ENCODE measurements around the gene EPB41.
"Not testable (repeated sequence)": the region's sequence is repeated elsewhere in the genome, so short reads cannot be mapped to it uniquely, and the experiment has no call there.

The EPB41 gene

DNA sequence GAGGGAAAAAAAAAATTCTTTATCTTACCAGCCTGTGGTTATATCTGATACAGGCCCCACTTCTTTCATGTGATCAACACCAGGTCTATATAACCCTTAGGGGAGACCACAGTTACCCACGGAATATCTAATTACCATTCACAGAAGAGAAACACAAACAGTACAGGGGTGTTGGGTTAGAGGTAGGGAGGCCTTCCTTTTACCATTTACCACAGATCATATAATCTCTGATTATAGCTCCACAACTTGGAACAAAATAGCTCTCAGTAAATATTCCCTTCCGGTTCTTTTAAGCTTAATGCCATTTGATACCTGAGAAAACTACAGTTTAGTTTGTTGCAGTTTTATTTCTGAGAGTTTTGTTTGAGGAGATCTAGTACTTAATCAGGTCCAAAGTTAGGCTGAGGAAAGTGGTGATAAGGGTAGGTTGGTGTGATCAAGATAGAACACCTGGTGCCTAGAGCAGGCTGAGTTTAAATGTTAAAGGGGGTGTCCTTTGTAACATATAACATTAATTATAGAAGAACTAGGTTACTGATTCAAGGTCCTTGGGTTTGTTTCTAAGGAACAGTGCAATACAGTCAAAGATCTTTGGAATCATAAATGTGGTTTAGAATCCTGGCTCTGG, 14.1 kb downstream of the EPB41 start:
- peak; percentile 50 for DNase-seq

- no peak for DNase-seq
These were observed 18.9 kb downstream of the EPB41 start for GRCh38 chr1:28933277-28933676.

GRCh38 chr1:28933918-28934317, 19.5 kb downstream of the EPB41 start:
- DNase-seq = no peak

- no peak for DNase-seq
These were observed 20.3 kb downstream of the EPB41 start for GRCh38 chr1:28934676-28935075.

DNA sequence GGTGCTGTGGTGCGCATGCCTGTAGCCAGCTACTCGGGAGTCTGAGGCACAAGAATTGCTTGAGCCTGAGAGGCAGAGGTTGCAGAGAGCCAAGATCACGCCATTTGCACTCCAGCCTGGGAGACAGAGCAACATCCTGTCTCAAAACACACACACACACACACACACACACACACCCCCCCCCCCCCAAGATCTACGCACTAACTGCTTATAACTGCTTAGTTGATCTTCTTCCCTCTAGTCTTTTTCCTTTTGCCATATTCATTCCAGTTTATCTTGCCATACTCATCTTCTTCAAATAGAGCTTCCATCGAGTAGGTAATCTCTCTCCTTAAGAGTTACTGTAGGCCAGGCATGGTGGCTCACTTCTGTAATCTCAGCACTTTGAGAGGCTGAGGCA, 20.9 kb downstream of the EPB41 start:
- DNase-seq = no peak

DNA sequence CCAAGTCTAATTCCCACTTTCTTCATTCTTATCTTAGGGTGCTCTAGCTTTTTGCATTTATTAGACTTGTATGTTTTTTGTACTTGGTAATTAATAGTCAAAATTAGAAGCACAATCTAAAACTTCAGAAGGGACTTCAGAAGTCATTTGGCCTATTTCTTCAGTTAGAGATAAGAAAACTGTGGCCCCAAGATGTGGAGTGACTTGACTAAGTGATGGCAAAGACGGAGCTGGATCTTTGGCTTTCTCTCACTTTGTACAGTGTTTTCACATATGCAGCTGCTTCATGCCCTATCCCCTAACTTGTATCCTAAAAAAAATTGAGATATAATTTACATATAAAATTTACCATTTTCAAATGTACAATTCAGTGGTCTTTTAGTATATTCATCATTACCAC, 21.7 kb downstream of the EPB41 start:
- DNase-seq = peak; percentile 69

GRCh38 chr1:28936528-28936927, 22.2 kb downstream of the EPB41 start:
- DNase-seq = no peak

DNA sequence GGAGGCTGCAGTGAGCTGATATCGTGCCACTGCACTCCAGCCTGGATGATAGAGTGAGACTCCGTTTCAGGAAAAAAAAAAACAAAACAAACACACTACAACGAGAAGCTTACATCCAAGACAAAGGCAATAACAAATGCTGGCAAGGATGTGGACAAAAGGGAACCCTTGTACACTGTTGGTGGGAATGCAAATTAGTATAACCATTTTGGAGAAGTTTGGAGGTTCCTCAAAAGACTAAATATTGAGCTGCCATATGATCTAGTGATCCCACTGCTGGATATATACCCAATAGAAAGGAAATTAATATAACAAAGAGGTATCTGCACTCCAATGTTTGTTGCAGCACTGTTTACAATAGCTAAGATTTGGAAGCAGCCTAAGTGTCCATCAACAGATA, 29.2 kb downstream of the EPB41 start:
- not testable (repeated sequence) for DNase-seq

DNA sequence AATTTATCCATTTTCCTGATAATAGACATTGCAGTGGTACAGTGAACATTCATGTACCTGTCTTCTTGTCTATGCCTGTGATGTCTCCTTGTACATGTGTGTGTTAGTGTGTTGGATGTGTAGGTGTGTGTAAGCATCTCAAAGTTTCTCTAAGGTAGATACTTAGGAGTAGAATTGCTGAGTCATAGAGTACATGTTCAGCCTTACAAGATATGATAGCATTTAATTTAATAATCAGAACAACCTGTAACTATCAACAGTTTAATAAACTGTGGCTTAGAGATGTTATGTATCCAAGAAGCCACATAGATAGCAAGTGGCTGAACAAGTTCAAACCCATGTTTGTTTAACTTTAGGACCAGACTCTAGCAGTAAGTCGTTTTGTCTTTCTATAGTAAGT, 35.6 kb downstream of the EPB41 start:
- no peak for DNase-seq

DNA sequence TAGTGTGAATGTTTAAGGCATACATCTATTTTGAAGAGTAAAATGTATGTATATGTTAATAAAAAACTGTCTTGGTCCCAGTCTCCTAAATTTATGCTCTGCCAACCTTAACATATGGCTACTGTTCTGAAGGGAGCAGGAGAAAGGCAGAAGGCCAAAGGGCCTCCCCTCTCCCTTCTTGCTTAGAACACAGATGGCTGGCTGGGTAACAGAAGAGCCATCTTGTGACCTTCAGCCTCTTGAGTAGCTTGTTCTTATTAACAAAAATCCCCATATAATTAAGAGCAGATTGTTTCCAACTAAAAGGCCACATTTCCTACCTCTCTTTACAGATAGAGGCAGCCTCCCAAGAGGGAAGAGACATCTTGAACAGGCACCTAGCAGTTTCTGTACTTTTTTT, 36.1 kb downstream of the EPB41 start:
- DNase-seq = no peak

DNA sequence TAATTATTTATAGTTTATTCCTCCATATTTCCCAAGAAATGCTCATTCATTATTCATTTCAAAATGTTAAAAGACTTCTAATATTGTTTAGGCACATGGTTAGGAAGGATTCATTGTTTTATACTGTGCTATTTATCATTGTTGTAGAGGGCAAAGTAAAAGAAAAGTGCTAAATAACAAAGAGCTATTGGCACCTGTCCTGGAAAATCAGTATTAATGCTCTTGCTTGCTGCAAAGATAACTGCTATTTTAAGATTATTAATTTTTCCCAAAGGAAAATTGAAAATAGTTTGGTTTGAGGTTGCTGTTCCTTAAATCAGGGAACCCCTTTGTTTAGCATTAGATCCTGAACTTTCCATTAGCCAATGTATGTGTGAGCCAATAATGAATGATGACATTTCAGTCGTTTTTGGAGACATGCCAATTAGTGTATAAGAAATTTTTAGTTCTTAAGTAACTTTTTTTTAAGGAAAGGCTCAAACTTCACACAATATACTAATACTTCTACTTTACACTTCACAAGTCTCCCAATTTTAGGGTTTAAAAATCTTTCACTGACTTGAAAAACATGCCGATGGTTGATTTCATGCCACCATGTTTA, 39.9 kb downstream of the EPB41 start:
- no peak for DNase-seq

DNA sequence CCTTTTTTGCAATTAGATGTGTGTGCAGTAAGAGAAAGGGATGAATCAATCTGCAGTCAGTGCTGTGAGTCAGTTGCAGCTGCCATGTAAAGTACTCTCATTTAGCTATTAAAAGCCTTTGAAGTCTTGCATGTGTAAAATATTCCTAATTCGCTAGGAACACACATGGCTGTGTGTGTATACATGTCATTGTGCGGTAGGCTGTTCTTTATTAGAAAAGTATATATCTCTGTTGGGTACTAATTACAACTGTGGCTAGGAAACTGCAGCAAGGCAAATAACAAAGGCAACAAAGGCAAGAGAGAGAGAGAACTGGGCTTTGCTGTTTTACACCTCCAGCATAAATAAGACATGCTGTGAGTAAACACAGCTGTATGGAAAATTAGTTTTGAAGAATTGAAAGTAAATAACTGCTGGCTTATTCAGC, 41.7 kb downstream of the EPB41 start:
- no peak for DNase-seq

- DNase-seq = not testable (repeated sequence)
These were observed 47.9 kb downstream of the EPB41 start for GRCh38 chr1:28962114-28962831.

- DNase-seq = no peak
These were observed 51.0 kb downstream of the EPB41 start for GRCh38 chr1:28965271-28965870.

DNA sequence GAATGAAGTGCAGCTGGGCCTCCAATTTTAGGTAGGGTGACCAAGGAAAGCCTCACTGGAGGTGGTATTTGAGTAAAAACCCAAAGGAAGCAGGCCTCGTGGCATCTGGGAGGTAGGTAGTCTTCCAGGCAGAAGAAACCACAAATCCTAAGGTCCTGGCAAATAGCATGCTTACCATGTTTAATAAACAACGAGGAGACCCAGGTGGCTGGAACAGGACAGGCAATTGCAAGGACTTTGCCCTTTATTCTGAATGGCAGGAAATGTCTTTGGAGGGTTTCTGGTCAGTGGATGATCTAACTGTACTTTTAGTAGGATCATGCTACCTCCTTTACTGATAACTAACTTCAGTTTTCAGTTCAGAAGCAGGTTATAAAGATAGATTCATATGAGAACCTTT, 52.2 kb downstream of the EPB41 start:
- no peak for DNase-seq

- no peak for DNase-seq
These were observed 57.8 kb downstream of the EPB41 start for GRCh38 chr1:28971980-28972771.

DNA sequence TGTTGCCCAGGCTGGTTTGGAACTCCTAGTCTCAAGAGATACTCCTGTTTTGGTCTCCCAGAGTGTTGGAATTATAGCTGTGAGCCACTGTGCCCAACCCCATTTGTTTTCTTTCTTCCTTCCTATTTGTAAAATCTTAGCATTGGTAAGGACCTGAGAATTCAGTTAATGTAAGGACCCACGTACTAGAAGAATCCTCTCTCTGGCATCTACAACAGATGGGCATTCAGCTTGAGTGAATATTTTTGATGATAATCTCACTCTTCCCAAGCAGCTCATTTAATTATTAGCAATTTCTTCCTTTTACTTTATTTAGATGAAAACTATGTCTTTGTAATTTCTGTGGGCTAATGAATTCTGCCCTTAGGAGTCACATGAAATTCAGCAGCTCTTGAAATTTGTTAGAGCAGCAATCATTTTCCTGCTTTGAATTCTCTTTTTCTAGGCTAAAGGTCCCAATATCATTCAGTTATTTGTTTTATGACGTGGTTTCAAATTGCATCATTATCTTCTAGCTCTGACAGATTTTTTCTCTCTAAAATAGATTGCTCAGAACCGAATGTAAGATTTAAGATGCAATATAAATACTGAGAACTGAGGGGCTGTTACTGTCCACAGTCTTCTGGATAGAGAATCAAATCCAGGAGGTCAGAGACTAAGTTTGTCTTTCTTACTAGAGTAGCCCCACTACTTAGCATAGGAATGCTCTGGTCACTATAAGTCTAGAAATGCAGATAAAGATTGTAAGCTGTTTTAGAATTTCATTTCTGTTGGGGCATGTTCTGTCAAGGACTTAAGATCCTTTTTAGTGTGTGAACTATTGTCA, 59.4 kb downstream of the EPB41 start:
- no peak for DNase-seq

DNA sequence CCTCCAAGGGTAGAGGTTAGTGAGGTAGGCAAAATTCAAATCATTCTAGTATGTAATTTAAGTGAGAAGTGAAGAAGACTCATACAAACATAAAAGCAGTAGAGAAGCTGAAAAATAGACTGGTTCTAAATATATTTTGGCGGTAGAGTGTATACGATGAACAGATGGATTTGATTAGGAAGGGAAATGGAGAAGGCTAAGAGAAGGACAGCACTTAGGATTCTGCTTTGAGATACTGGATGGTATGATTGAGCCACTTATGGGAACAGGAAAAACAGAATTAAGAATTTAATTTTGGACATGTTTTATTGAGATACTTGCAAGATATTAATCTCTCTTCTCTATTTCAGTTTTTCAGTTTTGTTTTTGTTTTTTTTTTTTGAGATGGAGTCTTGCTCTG, 60.1 kb downstream of the EPB41 start:
- DNase-seq = no peak

DNA sequence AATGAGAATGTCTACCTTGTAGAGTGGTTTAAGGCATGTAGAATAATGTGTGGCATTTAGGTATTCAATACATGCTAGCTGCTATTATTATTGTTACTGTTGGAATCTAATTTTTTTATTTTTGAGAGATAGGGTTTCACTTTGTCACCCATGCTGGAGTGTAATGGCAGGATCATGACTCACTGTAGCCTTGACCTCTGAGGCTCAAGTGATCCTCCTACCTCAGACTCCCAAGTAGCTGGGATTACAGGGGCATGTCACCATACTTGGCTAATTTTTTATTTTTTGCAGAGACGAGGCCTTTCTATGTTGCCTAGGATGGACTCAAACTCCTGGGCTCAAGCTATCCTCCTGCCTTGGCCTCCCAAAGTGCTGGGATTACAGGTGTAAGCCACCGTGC, 61.9 kb downstream of the EPB41 start:
- no peak for DNase-seq

- DNase-seq = no peak
These were observed 66.8 kb downstream of the EPB41 start for GRCh38 chr1:28981210-28981609.

- no peak for DNase-seq
These were observed 67.8 kb downstream of the EPB41 start for GRCh38 chr1:28982198-28982597.

GRCh38 chr1:28983091-28983490, 68.7 kb downstream of the EPB41 start:
- DNase-seq = no peak
